Parathyroid adenoma (tissue), 2 donors: ENCODE data around the gene C1QTNF6.

ENCODE experiments used
- H2AFZ ChIP-seq: fragments of 300-600 bp; sonication (generic); one replicate; pipeline ENCODE4 v1.7.0; 2017; ENCODE audit warnings: antibody characterized with exemption, mild to moderate bottlenecking
- H3K27ac ChIP-seq: fragments of 300-600 bp; sonication (generic); one replicate; pipeline ENCODE4 v1.7.0; 2017
- H3K27me3 ChIP-seq: fragments of 300-600 bp; sonication (generic); one replicate; pipeline ENCODE4 v1.7.0; 2017; ENCODE audit warnings: low read length; ENCODE audit not compliant: control insufficient read depth, insufficient read depth
- H3K36me3 ChIP-seq: fragments of 300-600 bp; sonication (generic); one replicate; pipeline ENCODE4 v1.7.0; 2017; ENCODE audit warnings: low read length; ENCODE audit not compliant: control insufficient read depth, insufficient read depth
- H3K4me1 ChIP-seq: fragments of 300-600 bp; sonication (generic); one replicate; pipeline ENCODE4 v1.7.0; 2017; ENCODE audit warnings: control low read depth
- H3K4me2 ChIP-seq: fragments of 300-600 bp; sonication (generic); one replicate; pipeline ENCODE4 v1.7.0; 2017; ENCODE audit warnings: low read length
- H3K4me3 ChIP-seq: fragments of 300-600 bp; sonication (generic); one replicate; pipeline ENCODE4 v1.7.0; 2017; ENCODE audit warnings: low read depth, low read length
- H3K79me2 ChIP-seq: fragments of 300-600 bp; sonication (generic); one replicate; pipeline ENCODE4 v1.7.0; 2017; ENCODE audit warnings: control low read depth
- H3K9ac ChIP-seq: fragments of 300-600 bp; sonication (generic); one replicate; pipeline ENCODE4 v1.7.0; 2017; ENCODE audit warnings: mild to moderate bottlenecking
- H3K9me3 ChIP-seq: fragments of 300-600 bp; sonication (generic); one replicate; pipeline ENCODE4 v1.7.0; 2017; ENCODE audit warnings: low read length; ENCODE audit not compliant: control insufficient read depth
- CTCF ChIP-seq: fragments of 300-600 bp; sonication (generic); IDR thresholded peaks from one replicate; pipeline ENCODE4 v1.7.0; 2017; ENCODE audit warnings: antibody characterized with exemption, mild to moderate bottlenecking
- donor health status: primary hyperparathyroidism.

The C1QTNF6 gene

DNA sequence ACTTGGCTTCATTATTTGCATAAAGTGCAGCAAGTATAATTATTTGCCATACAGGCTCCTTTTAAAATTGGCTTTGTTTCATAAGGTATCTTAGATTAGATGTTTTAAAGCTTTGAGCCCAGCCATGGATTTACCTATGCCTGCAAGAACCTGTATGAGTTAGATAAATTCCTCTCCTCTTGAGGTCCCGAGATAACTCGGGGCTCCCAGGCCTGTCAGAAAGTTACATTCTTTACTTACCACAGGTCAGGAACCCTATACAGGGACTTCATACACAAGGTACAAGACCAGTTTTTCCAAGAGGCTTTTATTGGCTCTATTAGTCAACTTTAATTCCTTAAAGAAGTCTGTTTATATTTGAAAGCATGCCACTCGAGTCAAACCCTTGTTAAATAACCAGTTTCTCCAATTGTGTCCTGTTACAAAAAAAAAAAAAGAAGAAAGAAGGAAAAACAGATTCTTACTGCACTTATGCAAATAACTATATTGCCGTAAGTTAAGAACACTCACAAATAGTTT, 2.3 kb upstream of the C1QTNF6 start:
- no peaks in the 10 kb centered on the region for H3K9me3 ChIP-seq
- no peaks in the 10 kb centered on the region for H3K79me2 ChIP-seq
- H2AFZ ChIP-seq: no peak overlapping the region
- no peak for TF ChIP-seq CTCF
- H3K27ac ChIP-seq: peak overlapping the region; percentile 88
- H3K4me2 ChIP-seq: no peak overlapping the region
- no peaks in the 10 kb centered on the region for H3K27me3 ChIP-seq
- H3K36me3 ChIP-seq: no peaks in the 10 kb centered on the region
- H3K4me1 ChIP-seq: peaks cover 51% of the 10 kb centered on the region
- H3K4me3 ChIP-seq: no peak overlapping the region
- H3K9ac ChIP-seq: no peak overlapping the region

DNA sequence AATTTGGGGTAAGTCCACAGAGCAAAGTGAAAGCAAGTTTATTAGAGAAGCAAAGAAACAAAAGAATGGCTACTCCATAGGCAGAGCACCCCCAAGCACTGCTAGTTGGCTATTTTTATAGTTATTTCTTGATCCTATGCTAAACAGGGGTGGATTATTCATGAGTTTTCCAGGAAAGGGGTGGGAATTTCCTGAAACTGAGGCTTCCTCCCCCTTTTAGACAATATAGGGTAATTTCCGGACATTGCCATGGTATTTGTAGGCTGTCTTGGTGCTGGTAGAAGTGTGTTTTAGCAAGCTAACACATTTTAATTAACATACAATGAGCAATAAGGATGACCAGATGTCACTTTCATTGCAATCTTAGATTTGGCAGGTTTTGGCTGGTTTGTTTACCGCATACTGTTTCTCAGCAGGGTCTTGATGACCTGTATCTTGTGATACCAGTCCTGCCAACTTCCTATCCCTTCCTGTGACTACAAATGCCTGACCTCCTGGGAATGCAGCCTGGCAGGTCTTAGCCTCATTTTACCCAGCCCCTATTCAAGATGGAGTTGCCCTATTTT, 937 bp upstream of the C1QTNF6 start:
- Histone ChIP-seq H3K79me2 (no peaks in the 10 kb centered on the region), H3K4me1 (peaks cover 44% of the 10 kb centered on the region), H3K27ac (peak overlapping the region; percentile 88), H2AFZ (peak overlapping the region; percentile 15), H3K9ac (no peak overlapping the region), H3K4me3 (no peak overlapping the region), H3K9me3 (no peaks in the 10 kb centered on the region), H3K4me2 (peak overlapping the region; percentile 77), H3K36me3 (no peaks in the 10 kb centered on the region), H3K27me3 (no peaks in the 10 kb centered on the region)
- no peak for TF ChIP-seq CTCF

DNA sequence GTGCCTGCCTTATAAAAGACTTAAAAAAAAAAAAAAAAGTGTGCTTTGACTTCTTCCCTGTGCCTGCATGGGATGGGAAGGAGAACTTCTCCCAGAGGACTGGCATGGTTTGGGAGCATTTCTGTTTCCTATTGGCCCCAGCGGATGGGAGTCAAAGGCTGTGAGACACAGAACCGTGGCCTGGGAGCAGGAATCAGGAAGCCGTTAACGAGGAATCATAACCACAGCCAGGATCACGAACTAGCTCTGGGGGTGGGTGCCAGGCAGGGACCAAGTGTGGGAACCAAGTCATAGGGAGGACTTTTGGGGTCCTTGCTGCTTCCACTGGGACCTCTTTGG, 526 bp downstream of the C1QTNF6 start:
- H3K27me3 ChIP-seq: no peaks in the 10 kb centered on the region
- H3K4me3 ChIP-seq: peak overlapping the region; percentile 51
- H3K4me2 ChIP-seq: peak overlapping the region; percentile 77
- no peak overlapping the region for H3K9ac ChIP-seq
- H3K4me1 ChIP-seq: peaks cover 34% of the 10 kb centered on the region
- peak overlapping the region; percentile 83 for H2AFZ ChIP-seq
- no peaks in the 10 kb centered on the region for H3K79me2 ChIP-seq
- no peak for TF ChIP-seq CTCF
- peak overlapping the region; percentile 88 for H3K27ac ChIP-seq
- no peaks in the 10 kb centered on the region for H3K9me3 ChIP-seq
- no peaks in the 10 kb centered on the region for H3K36me3 ChIP-seq

DNA sequence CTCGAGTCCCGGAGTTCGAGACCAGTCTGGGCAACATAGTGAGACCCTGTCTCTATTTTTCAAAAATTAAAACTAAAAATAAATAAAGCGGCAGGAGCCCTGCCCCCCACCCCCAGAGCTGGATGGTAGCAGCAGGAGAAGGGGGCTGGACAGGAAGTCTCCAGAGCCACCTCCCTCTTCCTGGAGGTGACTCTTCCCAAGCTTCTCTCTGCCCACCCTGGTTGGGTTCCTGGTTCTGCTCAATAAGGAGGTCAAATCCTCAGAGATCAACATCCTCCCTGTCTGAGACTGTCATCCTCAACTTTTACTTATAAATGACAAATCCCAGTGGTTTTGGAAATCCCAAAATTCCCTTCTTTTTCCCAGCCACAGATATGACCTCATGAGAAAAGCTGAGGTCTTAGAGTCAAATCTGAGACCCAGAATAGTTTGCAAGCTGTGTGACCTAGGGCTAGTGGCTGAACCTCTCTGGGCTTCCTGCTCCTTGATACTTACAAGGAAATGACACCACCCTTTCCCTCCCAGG, 987 bp downstream of the C1QTNF6 start:
- Histone ChIP-seq H3K9me3 (no peaks in the 10 kb centered on the region), H3K27ac (peak overlapping the region; percentile 88), H2AFZ (no peak overlapping the region), H3K9ac (no peak overlapping the region), H3K79me2 (no peaks in the 10 kb centered on the region), H3K4me2 (peak overlapping the region; percentile 77), H3K36me3 (no peaks in the 10 kb centered on the region), H3K4me1 (peaks cover 32% of the 10 kb centered on the region), H3K27me3 (no peaks in the 10 kb centered on the region), H3K4me3 (peak overlapping the region; percentile 51)
- TF ChIP-seq CTCF: no peak
